Activated T-cell treated with anti-CD3 and anti-CD28 coated beads, Interleukin-2, amount 50 U/mL, for 1 hour (primary cell): ENCODE results near the gene NACAD.
"Not testable (repeated sequence)": the region's sequence is repeated elsewhere in the genome, so short reads cannot be mapped to it uniquely, and the experiment has no call there.

Experiments used
- DNase-seq: peaks from one replicate; pipeline ENCODE4 v3.0.0-alpha.2; 2020

NACAD gene

DNA sequence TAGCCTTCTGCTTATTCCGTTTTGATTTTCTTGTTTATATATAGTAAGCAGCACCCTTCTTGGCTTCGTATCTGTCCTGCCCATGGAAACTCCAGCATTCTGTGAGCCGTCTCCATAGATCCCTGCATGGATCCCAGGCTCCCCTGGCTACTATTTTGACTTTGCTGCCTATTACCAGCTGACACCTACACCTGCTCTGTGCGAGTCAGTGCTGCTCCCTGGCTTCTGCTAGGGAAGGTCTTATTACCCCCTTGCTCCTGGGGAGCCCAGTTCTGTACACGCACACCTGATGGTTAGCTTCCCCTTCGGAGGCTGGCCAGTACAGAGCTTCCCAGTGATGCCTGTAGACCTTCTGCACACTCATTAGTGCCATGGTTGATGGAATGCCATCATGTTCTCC lies 35.4 kb downstream of the NACAD start:
- DNase-seq: peak; percentile 3

DNA sequence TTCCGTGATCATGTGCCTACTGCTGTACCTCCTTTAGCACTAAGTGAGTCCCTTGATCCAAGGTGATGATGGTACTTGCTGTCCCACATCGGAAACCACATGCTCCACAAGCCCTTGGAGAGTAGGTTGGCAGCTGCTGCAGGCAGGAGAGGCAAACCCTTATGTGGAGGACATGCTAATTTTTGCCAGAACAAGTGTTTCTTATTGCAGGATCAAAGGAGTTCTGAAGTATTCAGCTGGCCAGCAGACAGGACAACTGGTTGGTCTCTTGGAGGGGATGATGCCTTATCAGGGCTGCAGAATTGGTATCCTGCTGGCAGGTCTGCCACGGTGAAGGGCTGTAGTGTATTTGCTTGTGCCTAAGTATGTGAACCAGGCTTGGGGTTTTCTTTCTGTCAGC lies 36.8 kb downstream of the NACAD start:
- DNase-seq: peak; percentile 8

DNA sequence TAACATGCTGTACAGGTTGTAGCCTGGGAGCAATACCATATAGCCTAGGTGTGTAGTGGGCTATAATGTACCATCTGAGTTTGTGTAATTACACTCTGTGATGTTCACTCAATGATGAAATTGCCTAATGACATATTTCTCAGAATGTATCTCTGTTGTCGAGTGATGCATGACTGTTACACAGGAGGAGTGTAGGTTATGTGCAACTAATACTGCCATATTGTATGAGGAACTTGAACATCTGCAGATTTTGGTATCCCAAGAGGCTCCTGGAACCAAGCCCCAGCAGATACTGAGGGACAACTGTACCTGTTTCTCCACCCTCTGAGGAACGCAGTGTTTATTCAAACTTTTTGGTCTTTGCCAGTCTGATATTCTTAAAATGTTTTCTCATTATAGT lies 38.6 kb downstream of the NACAD start:
- no peak for DNase-seq

DNA sequence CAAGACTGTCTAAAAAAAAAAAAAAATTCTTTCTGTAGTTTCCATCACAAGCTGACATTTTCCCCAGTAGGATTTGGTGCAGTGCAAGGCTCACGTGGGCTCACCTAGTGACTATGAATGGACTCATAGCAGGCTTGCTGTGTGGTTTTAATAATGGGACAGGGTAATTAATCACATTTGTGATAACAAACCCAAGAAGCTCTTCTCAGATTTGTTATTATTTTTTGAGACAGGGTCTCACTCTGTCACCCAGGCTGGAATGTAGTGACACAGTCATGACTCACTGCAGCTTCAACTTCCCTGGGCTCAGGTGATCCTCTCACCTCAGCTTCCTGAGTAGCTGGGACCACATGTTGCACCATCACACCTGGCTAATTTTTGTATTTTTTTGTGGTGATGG lies 40.0 kb downstream of the NACAD start:
- DNase-seq: no peak

DNA sequence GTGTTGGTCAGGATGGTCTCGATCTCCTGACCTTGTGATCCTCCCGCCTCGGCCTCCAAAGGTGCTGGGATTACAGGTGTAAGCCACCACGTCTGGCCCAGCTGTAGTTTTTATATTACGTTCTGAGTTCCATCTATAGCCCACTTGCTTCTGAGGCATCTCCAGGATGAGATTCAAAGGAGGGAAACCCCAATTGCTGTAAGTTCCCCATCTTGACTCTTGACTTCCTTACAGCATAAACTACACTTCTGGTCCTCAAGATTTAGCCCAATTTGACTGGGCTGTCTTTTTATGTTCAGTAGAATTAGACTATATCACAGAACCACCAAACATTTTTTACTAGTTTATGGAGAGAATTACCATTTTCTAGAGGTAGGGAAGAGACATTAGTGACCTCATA lies 44.4 kb downstream of the NACAD start:
- no peak for DNase-seq

DNA sequence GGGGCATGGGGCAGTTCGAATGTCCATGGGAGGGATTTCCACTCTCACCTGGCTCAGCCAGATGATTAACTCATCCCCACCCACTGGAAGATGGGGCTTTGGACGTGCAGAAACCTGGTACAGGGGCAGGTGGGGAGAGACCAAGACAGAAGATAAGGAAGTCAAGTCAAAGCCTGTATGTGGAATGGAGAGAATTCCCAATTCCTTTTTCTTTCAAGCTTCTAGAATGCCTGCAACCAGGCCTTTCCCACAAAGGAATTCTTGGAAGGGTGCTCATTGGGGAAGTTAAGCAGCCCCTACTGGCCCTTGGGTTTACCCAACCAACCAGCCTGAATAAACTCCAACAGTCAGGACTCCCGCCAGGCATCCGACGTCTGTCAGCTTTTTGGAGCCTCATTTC lies 49.7 kb downstream of the NACAD start:
- no peak for DNase-seq

DNA sequence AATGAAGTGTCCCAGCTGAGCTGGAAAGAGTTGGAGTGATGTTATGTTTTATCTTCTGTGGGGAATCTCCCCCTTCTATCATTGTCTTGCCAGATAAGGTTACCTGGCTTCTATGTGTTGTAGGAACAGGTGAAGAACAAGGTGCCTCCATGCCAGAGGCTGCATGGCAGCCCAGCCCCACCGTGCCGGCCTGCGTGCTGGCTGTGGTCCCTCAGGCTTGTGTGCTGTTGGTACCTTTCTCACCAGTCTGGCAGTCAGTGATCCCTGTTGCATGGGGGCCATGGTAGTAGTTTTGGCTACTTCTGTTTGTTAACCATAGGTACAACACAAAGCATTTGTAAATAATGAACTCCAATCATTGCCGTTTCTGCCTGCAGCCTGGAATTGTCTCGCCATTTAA lies 50.9 kb downstream of the NACAD start:
- no peak for DNase-seq

DNA sequence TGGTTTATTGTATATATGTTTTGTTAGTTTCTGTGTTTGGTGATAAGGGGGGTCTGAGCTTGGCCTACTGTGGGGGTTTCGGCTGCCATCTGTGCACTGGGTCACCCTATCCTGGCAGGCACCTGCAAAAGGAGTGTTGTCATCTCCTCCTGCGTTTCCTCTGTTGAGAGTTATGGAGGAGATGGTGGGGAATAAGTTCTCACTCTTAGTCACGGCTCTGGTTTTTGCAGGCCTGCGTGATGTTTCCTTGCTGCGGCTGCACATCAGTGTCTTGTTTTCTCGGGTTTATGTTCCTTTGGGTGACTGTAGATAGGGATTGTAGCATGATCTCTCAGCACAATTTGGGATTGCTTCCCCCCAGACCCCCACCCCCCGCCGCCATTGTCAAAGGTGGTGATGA lies 52.0 kb downstream of the NACAD start:
- DNase-seq: no peak

DNA sequence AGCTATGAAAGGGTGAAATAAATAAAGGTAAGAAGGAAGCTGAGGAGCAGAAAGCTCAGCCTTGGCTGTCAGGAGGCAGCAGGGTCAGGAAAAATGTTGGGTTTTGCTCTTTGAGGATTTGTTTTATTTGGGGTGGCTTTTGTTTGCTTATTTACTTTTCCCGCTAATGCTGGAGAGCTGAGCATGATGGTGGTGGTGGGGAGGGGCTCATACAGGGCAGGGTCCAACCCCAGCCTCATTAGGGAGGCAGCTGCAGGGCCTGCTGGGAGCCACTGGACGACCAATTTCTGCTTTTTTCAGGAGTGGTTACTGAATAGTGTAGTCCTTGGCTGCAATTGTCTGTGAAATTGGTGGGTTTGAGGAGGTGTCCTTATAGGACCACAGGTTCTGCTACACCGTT lies 52.5 kb downstream of the NACAD start:
- no peak for DNase-seq

DNA sequence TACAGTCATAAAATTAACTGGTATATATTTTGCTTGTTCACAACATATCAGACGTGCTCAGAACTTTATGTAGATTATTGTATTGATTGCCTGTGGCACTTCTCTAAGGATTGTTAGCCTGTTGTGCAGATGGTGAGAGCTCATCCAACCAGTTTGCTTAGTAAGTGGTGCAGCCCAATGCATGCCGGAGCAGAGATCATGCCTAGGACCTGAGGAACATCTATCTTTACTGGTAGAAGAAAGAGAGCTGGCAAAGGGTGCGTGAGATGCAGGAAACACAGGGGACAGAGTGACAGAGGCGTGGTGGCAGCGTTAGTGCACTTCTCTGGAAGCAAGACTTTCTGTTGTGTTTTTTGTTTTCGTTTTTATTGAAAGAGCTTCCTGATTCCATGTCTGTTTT lies 52.9 kb downstream of the NACAD start:
- DNase-seq: no peak

DNA sequence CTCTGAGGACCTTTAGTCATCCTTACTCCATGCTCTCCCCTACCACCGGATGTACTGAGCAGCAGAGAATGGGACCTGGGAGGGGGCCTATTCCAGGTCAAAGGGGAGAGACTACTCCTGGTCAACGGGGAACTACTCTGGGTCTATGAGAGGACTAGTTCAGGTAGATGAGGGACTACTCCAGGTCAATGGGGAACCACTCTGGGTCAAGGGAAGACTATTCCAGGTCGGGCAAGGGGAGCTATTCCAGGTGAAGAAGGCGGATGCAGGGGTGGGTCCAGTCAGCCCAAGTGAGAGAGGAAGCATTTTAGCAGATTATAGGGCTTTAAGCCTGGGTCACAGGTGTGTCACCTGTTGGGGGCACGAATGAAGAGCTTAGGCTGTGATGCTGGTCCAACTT lies 53.4 kb downstream of the NACAD start:
- DNase-seq: no peak

DNA sequence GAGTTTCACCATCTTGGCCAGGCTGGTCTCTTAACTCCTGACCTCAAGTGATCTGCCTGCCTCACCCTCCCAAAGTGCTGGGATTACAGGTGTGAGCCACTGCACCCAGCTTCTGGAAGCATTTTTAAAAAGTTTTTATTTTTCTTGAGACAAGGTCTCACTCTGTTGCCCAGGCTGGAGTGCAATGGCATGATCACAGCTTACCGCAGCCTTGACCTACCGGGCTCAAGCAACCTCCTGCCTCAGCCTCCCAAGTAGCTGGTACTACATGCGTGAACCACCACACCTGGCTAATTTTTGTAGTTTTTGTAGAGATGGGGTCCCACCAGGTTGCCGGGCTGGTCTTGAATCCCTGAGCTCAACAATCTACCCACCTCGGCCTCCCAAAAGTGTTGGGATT lies 54.1 kb downstream of the NACAD start:
- not testable (repeated sequence) for DNase-seq

DNA sequence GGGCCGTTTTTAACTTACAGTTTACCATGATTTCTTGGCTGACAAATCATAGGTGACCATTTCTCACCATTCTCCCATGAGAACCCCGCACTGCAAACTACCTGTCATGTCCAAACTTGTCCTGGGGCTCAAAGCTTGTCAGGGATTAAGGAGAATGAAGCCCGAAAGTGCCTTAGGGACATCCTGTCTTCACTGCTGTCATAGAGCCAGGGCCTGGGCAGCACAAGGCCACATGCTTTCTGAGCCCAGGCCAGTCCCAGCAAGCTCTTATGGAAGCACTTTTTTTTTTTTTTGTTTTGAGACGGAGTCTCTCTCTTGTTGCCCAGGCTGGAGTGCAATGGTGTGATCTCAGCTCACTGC lies 54.9 kb downstream of the NACAD start:
- DNase-seq: no peak

DNA sequence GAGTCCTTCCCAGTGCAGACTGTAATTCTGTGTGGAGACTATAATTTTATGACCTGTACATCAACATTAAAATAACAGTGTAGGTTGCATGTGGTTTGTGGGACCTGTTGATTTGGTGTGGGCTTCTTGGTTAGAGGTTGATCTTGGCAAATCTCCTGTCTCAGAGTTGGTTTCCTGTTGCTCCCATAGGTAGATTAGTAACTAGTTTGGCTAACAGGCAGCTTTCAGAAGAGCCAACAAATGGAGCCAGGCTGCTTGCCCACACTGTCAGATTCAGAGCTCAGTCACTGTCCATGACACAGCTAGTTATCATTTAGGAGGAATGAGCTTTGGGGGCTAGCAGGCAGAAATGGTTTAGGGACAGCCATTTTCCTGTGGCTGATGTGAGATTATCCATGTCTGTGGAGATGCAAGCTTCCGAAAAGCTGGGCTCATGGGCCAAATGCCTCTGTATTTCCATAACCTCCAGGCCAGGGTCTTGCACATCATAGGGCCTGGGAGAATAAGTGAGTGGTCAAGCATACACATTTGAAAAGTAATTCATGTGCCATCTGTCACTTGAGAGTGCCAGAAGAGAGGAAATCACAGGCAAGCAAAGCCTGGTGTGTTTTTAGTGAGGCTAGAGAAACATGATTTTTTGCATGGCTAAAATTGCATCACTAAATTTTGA lies 55.4 kb downstream of the NACAD start:
- DNase-seq: no peak

DNA sequence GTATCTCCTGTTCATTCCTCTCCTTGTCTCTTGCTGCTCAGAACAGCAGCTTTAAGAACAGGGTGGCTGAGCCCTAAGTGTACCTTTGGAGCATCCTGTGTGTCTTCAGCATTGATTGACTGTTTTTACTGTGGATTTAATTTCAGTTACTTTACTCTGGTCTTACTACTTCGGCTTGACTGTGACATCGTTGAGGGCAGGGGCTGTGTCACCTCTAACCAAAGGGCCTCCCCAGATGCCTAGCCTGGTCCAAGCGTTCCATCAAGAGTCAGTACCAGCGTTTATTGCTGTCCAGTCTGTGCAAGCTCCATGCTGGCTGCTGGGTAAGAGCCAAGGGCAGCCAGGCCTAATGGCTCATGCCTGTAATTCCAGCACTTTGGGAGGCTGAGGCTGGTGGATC lies 56.3 kb downstream of the NACAD start:
- DNase-seq: no peak

DNA sequence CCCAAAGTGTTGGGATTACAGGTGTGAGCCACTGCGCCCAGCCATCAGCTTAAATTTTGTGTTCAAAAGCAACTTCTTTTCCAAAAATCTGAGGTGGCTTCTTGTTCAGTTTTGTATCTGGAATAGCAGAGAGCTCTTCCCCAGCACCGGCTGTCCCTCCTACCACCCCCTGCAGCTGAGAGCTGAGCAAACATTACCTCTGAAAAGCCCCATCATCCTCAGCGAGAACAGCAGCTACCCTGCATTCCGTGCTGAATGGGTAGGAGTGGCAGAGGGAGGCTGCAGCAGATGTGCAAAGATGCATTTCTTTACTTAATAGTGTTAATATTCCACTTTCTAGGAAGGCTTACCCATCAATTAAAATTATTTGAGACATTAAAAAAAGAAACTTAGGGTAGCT lies 56.9 kb downstream of the NACAD start:
- DNase-seq: no peak
